SKM-1 treated with dmso at 0.1 percent for 144 hours (cell line): ENCODE measurements around the gene GPAT3.
"Not testable (repeated sequence)": the region's sequence is repeated elsewhere in the genome, so short reads cannot be mapped to it uniquely, and the experiment has no call there.

Experiments
- DNase-seq: peaks from one replicate; lab custom pipeline; 2025; ENCODE audit not compliant: unreplicated experiment; lab: John Stamatoyannopoulos, UW

GPAT3 gene

GRCh38 chr4:83535520-83536361, at the start of gene GPAT3:
Gene GPAT3 (plus strand): TSS chr4:83536108. CDS start chr4:83536623, 515 bp downstream.
- DNase-seq: peak; percentile 80

- DNase-seq: no peak
Observed at GRCh38 chr4:83486457-83487129, 49.3 kb upstream of the GPAT3 start.

- DNase-seq: no peak
Observed at GRCh38 chr4:83489711-83490326, 46.1 kb upstream of the GPAT3 start.

- peak; percentile 41 for DNase-seq
Observed at GRCh38 chr4:83490876-83491450, 44.9 kb upstream of the GPAT3 start.

- DNase-seq: not testable (repeated sequence)
Observed at GRCh38 chr4:83496085-83496917, 39.6 kb upstream of the GPAT3 start.

- DNase-seq: no peak
Observed at GRCh38 chr4:83498187-83498586, 37.7 kb upstream of the GPAT3 start.

GRCh38 chr4:83501671-83502070, 34.2 kb upstream of the GPAT3 start:
- not testable (repeated sequence) for DNase-seq

- no peak for DNase-seq
Observed at GRCh38 chr4:83503974-83504373, 31.9 kb upstream of the GPAT3 start.

- DNase-seq: no peak
Observed at GRCh38 chr4:83504503-83504902, 31.4 kb upstream of the GPAT3 start.

GRCh38 chr4:83504996-83505395, 30.9 kb upstream of the GPAT3 start:
- DNase-seq: no peak

- DNase-seq: peak; percentile 78
Observed at GRCh38 chr4:83509156-83509585, 26.7 kb upstream of the GPAT3 start.

GRCh38 chr4:83510442-83510841, 25.5 kb upstream of the GPAT3 start:
- no peak for DNase-seq

- DNase-seq: no peak
Observed at GRCh38 chr4:83516042-83516772, 19.7 kb upstream of the GPAT3 start.

- no peak for DNase-seq
Observed at GRCh38 chr4:83522239-83522638, 13.7 kb upstream of the GPAT3 start.

GRCh38 chr4:83527671-83528070, 8.2 kb upstream of the GPAT3 start:
- DNase-seq: no peak

- DNase-seq: no peak
Observed at GRCh38 chr4:83536362-83537272, 709 bp downstream of the GPAT3 start.

- DNase-seq: no peak
Observed at GRCh38 chr4:83542225-83542624, 6.3 kb downstream of the GPAT3 start.

- DNase-seq: peak; percentile 29
Observed at GRCh38 chr4:83546786-83547185, 10.9 kb downstream of the GPAT3 start.
